Hepatocyte (in vitro differentiated cells): Measurements from ENCODE around the gene ITPK1. TPM values are rescaled to one million over a fixed set of nuclear protein-coding genes. Genes with fewer than 3 reads are reported as not detected.

Source experiments
- DNase-seq: peaks from one replicate; pipeline ENCODE4 v3.0.0-alpha.2; 2016; ENCODE audit warnings: low spot score
- H2AFZ ChIP-seq: fragments of 200-600 bp; sonication (generic); 2 replicates; pipeline ENCODE4 v1.6.0; 2016; ENCODE audit warnings: antibody characterized with exemption, mild to moderate bottlenecking
- H3K27ac ChIP-seq: fragments of 200-600 bp; sonication (generic); 2 replicates; pipeline ENCODE4 v1.5.1; 2016; ENCODE audit warnings: mild to moderate bottlenecking
- H3K27me3 ChIP-seq: fragments of 200-600 bp; sonication (generic); 2 replicates; pipeline ENCODE4 v1.6.1; 2016
- H3K36me3 ChIP-seq: fragments of 200-600 bp; sonication (generic); replicated peaks from 2 replicates; pipeline ENCODE4 v1.5.1; 2016; ENCODE audit warnings: low read depth; ENCODE audit not compliant: insufficient read depth
- H3K4me1 ChIP-seq: fragments of 200-600 bp; sonication (generic); 2 replicates; pipeline ENCODE4 v1.5.1; 2016; ENCODE audit warnings: mild to moderate bottlenecking, moderate library complexity; ENCODE audit not compliant: insufficient read depth
- H3K4me2 ChIP-seq: fragments of 200-600 bp; sonication (generic); 2 replicates; pipeline ENCODE4 v1.6.0; 2016
- H3K4me3 ChIP-seq: fragments of 200-600 bp; sonication (generic); 2 replicates; pipeline ENCODE4 v1.5.1; 2016; ENCODE audit warnings: mild to moderate bottlenecking
- H3K79me2 ChIP-seq: fragments of 200-600 bp; sonication (generic); 2 replicates; pipeline ENCODE4 v1.6.0; 2017; ENCODE audit warnings: mild to moderate bottlenecking
- H3K9me2 ChIP-seq: fragments of 200-600 bp; sonication (generic); replicated peaks from 2 replicates; pipeline ENCODE4 v1.6.0; 2017; ENCODE audit warnings: mild to moderate bottlenecking; ENCODE audit not compliant: insufficient read depth
- H3K9me3 ChIP-seq: fragments of 200-600 bp; sonication (generic); 2 replicates; pipeline ENCODE4 v1.5.1; 2016; ENCODE audit warnings: low read depth, mild to moderate bottlenecking
- H4K20me1 ChIP-seq: fragments of 200-600 bp; sonication (generic); 2 replicates; pipeline ENCODE4 v1.6.0; 2016; ENCODE audit warnings: mild to moderate bottlenecking; ENCODE audit not compliant: insufficient read depth, poor library complexity, severe bottlenecking
- EZH2 ChIP-seq: fragments of 200-600 bp; sonication (generic); IDR thresholded peaks from 2 replicates; pipeline ENCODE4 v1.6.1; 2016; ENCODE audit warnings: antibody characterized with exemption, mild to moderate bottlenecking, borderline replicate concordance
- EZH2phosphoT487 ChIP-seq: fragments of 200-600 bp; sonication (generic); IDR thresholded peaks from one replicate; pipeline ENCODE4 v1.6.1; 2018; ENCODE audit warnings: antibody characterized with exemption, mild to moderate bottlenecking, low read depth, moderate library complexity; ENCODE audit not compliant: unreplicated experiment, severe bottlenecking
- WGBS: methylation state at CpG from one replicate; pipeline ENCODE4 v1.1.6; 2016; ENCODE audit warnings: low lambda C conversion rate; ENCODE audit errors: missing lambda C conversion rate; 5-methylcytosine and 5-hydroxymethylcytosine counted together
- polyA plus RNA-seq: library from polyadenylated mRNA; unstranded; fragments of >200 nt; fragmentation: Nextera tagmentation; extraction: Ambion mirVana; gene quantifications from 2 replicates; pipeline ENCODE4 v1.2.1, GENCODE V29; 2016
- total RNA-seq: library from RNA; depleted of rRNA; stranded (reverse); fragments of >200 nt; gene quantifications from 2 replicates; pipeline ENCODE4 v1.2.3, GENCODE V29; 2014
- TF ChIP-seq, protein P1 (sequence below): fragments of 200-600 bp; sonication (generic); IDR thresholded peaks from 2 replicates; pipeline ENCODE4 v1.5.1; 2016; ENCODE audit warnings: antibody characterized with exemption, mild to moderate bottlenecking; ENCODE audit not compliant: poor library complexity

ITPK1 gene
- total and polyA plus RNA-seq, 2 experiments from 2014 or later: 49.8 to 66.7 TPM

DNA sequence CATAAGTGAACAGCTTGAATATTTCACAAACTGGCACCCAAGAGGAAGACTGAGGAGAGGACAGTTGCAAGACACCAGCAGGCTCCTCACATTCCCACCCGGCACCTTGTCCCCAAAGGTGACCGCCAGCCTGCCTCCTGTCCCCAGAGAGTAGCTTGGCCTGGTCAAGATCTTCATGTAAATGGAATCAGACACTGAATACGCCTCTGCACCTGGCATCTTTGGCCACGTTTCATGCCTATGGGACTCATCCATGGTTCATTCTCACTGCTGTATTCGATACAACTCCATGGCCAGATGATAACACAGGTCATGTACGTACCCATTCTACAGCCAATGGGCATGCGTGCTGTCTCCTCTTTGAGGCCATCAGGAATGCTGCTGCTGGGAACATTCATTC lies 60.8 kb downstream of the ITPK1 start:
- no peak for TF ChIP-seq EZH2phosphoT487
- TF ChIP-seq EZH2: no peak
- TF ChIP-seq, protein P1, sequence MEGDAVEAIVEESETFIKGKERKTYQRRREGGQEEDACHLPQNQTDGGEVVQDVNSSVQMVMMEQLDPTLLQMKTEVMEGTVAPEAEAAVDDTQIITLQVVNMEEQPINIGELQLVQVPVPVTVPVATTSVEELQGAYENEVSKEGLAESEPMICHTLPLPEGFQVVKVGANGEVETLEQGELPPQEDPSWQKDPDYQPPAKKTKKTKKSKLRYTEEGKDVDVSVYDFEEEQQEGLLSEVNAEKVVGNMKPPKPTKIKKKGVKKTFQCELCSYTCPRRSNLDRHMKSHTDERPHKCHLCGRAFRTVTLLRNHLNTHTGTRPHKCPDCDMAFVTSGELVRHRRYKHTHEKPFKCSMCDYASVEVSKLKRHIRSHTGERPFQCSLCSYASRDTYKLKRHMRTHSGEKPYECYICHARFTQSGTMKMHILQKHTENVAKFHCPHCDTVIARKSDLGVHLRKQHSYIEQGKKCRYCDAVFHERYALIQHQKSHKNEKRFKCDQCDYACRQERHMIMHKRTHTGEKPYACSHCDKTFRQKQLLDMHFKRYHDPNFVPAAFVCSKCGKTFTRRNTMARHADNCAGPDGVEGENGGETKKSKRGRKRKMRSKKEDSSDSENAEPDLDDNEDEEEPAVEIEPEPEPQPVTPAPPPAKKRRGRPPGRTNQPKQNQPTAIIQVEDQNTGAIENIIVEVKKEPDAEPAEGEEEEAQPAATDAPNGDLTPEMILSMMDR: no peak
- Histone ChIP-seq H3K9me3 (no peaks in the 10 kb centered on the region), H2AFZ (no peak overlapping the region), H3K4me2 (no peak overlapping the region), H3K27me3 (no peaks in the 10 kb centered on the region), H3K4me1 (peaks cover 49% of the 10 kb centered on the region), H3K9me2 (no peaks in the 10 kb centered on the region), H3K27ac (no peak overlapping the region), H3K79me2 (peaks cover 40% of the 10 kb centered on the region), H3K36me3 (no peaks in the 10 kb centered on the region), H3K4me3 (no peak overlapping the region), H4K20me1 (peaks cover 2% of the 10 kb centered on the region)
- 98% methylated on average over 7 of the region's 7 CpGs for WGBS
- no peak for DNase-seq

DNA sequence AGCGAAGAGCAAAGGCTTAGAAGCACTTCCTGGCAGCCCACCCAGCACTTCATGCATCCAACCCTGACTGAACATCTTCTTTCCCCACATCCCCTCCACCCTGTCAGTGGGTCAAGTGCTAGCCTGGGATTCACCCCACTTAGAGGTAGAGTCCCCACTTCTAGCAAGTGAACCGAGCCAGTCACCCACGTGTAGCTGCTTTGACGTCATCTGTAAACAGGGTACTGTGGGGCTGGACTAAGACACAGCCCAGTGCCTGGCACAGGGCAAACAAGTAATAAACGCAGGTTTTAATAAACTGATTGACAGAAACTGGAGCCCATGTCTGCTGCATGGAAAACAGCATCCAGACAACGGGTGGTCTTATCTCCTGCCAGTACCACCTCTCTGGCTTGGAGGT lies 61.7 kb downstream of the ITPK1 start:
- Histone ChIP-seq H3K4me1 (peaks cover 57% of the 10 kb centered on the region), H3K9me3 (no peaks in the 10 kb centered on the region), H4K20me1 (peaks cover 2% of the 10 kb centered on the region), H3K9me2 (no peaks in the 10 kb centered on the region), H3K79me2 (peaks cover 40% of the 10 kb centered on the region), H3K4me2 (no peak overlapping the region), H3K27me3 (no peaks in the 10 kb centered on the region), H2AFZ (no peak overlapping the region), H3K27ac (no peak overlapping the region), H3K36me3 (no peaks in the 10 kb centered on the region), H3K4me3 (no peak overlapping the region)
- no peak for DNase-seq
- WGBS: 77% methylated on average over 6 of the region's 6 CpGs
- TF ChIP-seq EZH2: no peak

DNA sequence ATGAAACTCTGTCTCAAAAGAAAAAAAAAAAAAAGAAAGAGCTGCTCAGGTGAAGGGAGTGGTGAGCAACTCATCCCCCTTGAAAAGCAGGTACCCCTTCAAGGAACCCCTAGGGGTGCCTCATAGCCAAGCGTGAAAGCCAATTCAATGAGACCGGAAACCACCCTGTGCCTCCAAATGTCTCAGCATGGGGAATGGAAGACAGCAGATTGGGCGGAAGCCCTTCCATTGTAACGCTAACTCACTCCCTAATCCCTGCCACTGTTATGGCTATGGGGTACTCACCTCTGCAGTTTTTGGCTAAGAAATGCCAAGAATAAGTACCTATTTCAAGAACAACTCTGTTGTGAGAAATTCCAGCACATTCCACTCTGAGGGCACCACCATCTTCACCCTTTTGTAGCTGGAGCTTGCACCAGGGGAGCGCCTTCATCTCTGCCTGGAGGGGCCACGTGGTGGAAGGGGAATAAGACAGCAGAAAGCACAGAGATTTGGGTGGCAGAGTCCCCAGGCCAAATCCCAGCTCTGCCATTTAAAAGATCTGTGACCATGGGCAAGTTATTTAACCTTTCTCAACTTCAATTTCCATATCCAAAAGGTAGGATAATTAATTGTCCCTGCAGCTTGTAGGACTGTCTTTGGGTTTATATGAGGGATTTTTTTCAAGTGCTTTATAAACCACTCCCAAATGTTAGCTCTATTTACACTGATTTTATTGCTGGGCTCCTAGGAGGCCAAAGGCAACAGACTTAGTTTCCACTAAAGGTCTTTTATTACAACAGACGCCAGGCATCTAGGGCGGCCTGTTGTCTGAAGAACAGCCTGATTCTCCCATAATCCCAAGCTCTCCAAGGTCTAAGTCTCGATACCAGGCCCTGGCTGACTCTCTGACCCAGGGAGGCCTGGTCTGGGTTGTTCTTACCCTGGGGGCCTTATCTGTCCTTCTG lies 63.9 kb downstream of the ITPK1 start:
- 75% methylated on average over 9 of the region's 9 CpGs for WGBS
- Histone ChIP-seq H3K9me3 (no peaks in the 10 kb centered on the region), H3K27me3 (no peaks in the 10 kb centered on the region), H3K4me2 (no peak overlapping the region), H3K36me3 (no peaks in the 10 kb centered on the region), H3K27ac (peak overlapping the region; percentile 84), H3K4me1 (peaks cover 65% of the 10 kb centered on the region), H3K9me2 (no peaks in the 10 kb centered on the region), H3K4me3 (no peak overlapping the region), H4K20me1 (peaks cover 2% of the 10 kb centered on the region), H2AFZ (no peak overlapping the region), H3K79me2 (peaks cover 37% of the 10 kb centered on the region)
- TF ChIP-seq EZH2phosphoT487 (no peak), EZH2 (no peak)
- TF ChIP-seq, protein P1: no peak
- no peak for DNase-seq

DNA sequence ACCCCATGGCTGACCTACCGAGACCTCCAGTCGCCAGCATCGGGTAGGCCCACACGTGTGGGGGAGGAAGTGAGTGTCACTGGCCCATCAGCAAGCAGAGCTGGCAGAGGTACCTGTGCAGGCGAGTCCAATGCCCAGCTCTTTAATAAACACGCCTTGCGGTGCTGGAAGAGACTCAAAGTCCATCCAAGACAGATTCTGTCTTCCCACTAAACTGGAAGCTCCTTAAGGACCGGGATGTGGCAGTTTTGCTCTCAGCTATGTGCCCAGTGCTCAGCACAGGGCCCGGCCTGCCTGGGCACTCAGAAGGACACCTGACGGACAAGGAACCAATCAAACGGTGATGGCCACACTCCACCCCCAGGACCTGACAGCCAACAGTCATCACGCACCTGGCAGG lies 65.0 kb downstream of the ITPK1 start:
- peaks cover 27% of the 10 kb centered on the region for H3K79me2 ChIP-seq
- no peak overlapping the region for H3K4me3 ChIP-seq
- WGBS: 89% methylated on average over 12 of the region's 12 CpGs
- no peaks in the 10 kb centered on the region for H3K36me3 ChIP-seq
- no peak for DNase-seq
- peak overlapping the region; percentile 99 for H3K27ac ChIP-seq
- H2AFZ ChIP-seq: no peak overlapping the region
- TF ChIP-seq EZH2phosphoT487 (no peak), EZH2 (no peak)
- TF ChIP-seq, protein P1: no peak
- H3K27me3 ChIP-seq: no peaks in the 10 kb centered on the region
- no peaks in the 10 kb centered on the region for H3K9me2 ChIP-seq
- no peak overlapping the region for H3K4me2 ChIP-seq
- no peaks in the 10 kb centered on the region for H4K20me1 ChIP-seq
- H3K4me1 ChIP-seq: peaks cover 63% of the 10 kb centered on the region
- H3K9me3 ChIP-seq: no peaks in the 10 kb centered on the region
